Hepatocyte (in vitro differentiated cells): Measurements from ENCODE around the gene CHID1.

ENCODE experiments used
- EZH2phosphoT487 ChIP-seq: fragments of 200-600 bp; sonication (generic); IDR thresholded peaks from one replicate; pipeline ENCODE4 v1.6.1; 2018; ENCODE audit warnings: antibody characterized with exemption, mild to moderate bottlenecking, low read depth, moderate library complexity; ENCODE audit not compliant: unreplicated experiment, severe bottlenecking
- TF ChIP-seq, protein P1 (sequence below): fragments of 200-600 bp; sonication (generic); IDR thresholded peaks from 2 replicates; pipeline ENCODE4 v1.5.1; 2016; ENCODE audit warnings: antibody characterized with exemption, mild to moderate bottlenecking; ENCODE audit not compliant: poor library complexity

DNA sequence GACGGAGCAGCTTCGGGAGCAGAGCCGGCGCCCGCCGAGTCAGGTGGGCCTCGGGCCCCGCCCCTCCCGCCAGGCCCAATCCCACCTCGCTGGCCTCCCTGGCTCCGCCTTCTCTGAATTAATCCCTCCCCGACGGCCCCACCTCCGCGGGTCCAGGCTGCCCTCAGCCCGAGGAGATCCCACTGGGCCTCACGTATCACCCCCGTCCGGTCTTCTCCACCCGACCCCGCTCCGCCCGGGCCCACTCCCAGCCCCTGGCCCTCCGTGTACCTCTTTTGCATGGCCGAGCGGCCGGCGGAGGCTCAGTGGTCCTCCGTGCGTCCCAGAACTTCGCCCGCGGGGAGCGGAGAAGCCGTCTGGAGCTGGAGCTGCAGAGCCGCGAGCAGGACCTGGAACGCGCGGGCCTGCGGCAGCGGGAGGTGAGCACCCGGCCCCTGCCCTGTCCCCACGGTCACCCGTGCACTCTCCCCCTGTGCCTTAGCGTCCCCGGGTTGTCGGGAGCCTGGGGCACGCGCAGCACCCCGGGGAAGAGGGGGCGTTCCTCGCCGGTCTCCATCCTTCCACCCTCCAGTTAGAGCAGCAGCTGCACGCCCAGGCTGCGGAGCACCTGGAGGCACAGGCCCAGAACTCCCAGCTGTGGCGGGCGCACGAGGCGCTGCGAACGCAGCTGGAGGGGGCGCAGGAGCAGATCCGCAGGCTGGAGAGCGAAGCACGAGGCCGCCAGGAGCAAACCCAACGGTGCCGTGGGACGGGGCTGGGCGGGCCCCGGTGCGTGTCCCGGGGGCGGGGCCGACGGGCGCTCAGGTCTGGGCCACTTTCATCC, 80.1 kb downstream of the CHID1 start:
- TF ChIP-seq, protein P1, sequence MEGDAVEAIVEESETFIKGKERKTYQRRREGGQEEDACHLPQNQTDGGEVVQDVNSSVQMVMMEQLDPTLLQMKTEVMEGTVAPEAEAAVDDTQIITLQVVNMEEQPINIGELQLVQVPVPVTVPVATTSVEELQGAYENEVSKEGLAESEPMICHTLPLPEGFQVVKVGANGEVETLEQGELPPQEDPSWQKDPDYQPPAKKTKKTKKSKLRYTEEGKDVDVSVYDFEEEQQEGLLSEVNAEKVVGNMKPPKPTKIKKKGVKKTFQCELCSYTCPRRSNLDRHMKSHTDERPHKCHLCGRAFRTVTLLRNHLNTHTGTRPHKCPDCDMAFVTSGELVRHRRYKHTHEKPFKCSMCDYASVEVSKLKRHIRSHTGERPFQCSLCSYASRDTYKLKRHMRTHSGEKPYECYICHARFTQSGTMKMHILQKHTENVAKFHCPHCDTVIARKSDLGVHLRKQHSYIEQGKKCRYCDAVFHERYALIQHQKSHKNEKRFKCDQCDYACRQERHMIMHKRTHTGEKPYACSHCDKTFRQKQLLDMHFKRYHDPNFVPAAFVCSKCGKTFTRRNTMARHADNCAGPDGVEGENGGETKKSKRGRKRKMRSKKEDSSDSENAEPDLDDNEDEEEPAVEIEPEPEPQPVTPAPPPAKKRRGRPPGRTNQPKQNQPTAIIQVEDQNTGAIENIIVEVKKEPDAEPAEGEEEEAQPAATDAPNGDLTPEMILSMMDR, result no peak
- TF ChIP-seq EZH2phosphoT487, result no peak
